H1 (cell line): Measurements from ENCODE around the gene APOC4. TPM values are rescaled to one million over a fixed set of nuclear protein-coding genes. Genes with fewer than 3 reads are reported as not detected.

Source experiments
- CTCF ChIA-PET: fragments of 300-600 bp; sonication (Branson Sonifier 250); formaldehyde crosslinking; loops from one replicate; lab custom pipeline; 2021; ENCODE audit not compliant: partially characterized antibody; lab: Charles Lee
- POLR2A ChIA-PET: fragments of 300-600 bp; sonication (Branson Sonifier 250); formaldehyde crosslinking; loops from one replicate; lab custom pipeline; 2021; ENCODE audit warnings: inconsistent platforms; ENCODE audit not compliant: partially characterized antibody; lab: Charles Lee
- DNase-seq, 2 experiments: peaks; one replicate each; pipeline versions ENCODE4 v3.0.0 to v3.0.0-alpha.2; 2010 to 2022; ENCODE audit warnings: low spot score in 2 of 2, low read depth in 1 of 2, mixed read lengths in 1 of 2
- FAIRE-seq: peaks from 2 replicates; lab custom pipeline; 2011; peaks lifted over from hg19 to GRCh38; lab: Jason Lieb, UNC
- H2AFZ ChIP-seq: 2 replicates; pipeline ENCODE4 v1.8.1; 2012; ENCODE audit warnings: low read length, inconsistent platforms
- H2AK5ac ChIP-seq: 2 replicates; pipeline ENCODE4 v1.6.1; 2013; ENCODE audit warnings: low read depth, low read length
- H2BK120ac ChIP-seq: replicated peaks from 2 replicates; pipeline ENCODE3; 2013; ENCODE audit warnings: low read depth, low read length, inconsistent platforms
- H2BK12ac ChIP-seq: 2 replicates; pipeline ENCODE4 v1.6.1; 2013; ENCODE audit warnings: low read depth, low read length
- H2BK15ac ChIP-seq: 2 replicates; pipeline ENCODE4 v1.6.1; 2013; ENCODE audit warnings: low read length
- H2BK20ac ChIP-seq: 2 replicates; pipeline ENCODE4 v1.6.1; 2013; ENCODE audit warnings: low read length
- H2BK5ac ChIP-seq: 2 replicates; pipeline ENCODE4 v1.6.1; 2013; ENCODE audit warnings: low read depth, low read length
- H3K14ac ChIP-seq: 2 replicates; pipeline ENCODE4 v1.6.1; 2013; ENCODE audit warnings: inconsistent platforms; ENCODE audit not compliant: insufficient read length
- H3K18ac ChIP-seq: 2 replicates; pipeline ENCODE4 v1.6.1; 2013; ENCODE audit warnings: low read length; ENCODE audit errors: extremely low read depth
- H3K23ac ChIP-seq: 2 replicates; pipeline ENCODE4 v1.6.1; 2013; ENCODE audit warnings: inconsistent platforms; ENCODE audit not compliant: insufficient read length
- H3K23me2 ChIP-seq: 2 replicates; pipeline ENCODE4 v1.6.1; 2013; ENCODE audit warnings: low read depth, low read length
- H3K27ac ChIP-seq: 2 replicates; pipeline ENCODE4 v1.6.1; 2011; ENCODE audit warnings: low read depth, low read length, inconsistent platforms
- H3K27me3 ChIP-seq, 4 experiments: replicated peaks in 1 of 4; 1 replicate in 1 of 4; 2 replicates in 3 of 4; pipeline versions ENCODE4 v1.6.1 to v1.8.1; 2011 to 2013; ENCODE audit warnings: low read length in 3 of 4, mild to moderate bottlenecking in 3 of 4, inconsistent platforms in 2 of 4, mixed read lengths in 2 of 4, moderate library complexity in 1 of 4; ENCODE audit not compliant: control insufficient read depth in 3 of 4, insufficient read depth in 3 of 4; ENCODE audit errors: extremely low read depth in 1 of 4
- H3K36me3 ChIP-seq, 4 experiments: 2 replicates each; pipeline versions ENCODE4 v1.6.1 to v1.8.1; 2011 to 2013; ENCODE audit warnings: mild to moderate bottlenecking in 4 of 4, low read length in 3 of 4, moderate library complexity in 2 of 4, control low read depth in 1 of 4, inconsistent platforms in 1 of 4; ENCODE audit not compliant: insufficient read depth in 4 of 4, control insufficient read depth in 2 of 4
- H3K4ac ChIP-seq: replicated peaks from 2 replicates; pipeline ENCODE3; 2013; ENCODE audit warnings: low read length, low read depth, mixed read lengths, inconsistent platforms; ENCODE audit not compliant: insufficient read length
- H3K4me1 ChIP-seq, 4 experiments: replicated peaks in 1 of 4; 1 replicate in 1 of 4; 2 replicates in 3 of 4; pipeline versions ENCODE4 v1.6.1 to v1.8.1; 2011 to 2013; ENCODE audit warnings: low read length in 3 of 4, inconsistent platforms in 2 of 4, mixed read lengths in 1 of 4; ENCODE audit not compliant: insufficient read depth in 4 of 4, control insufficient read depth in 3 of 4
- H3K4me2 ChIP-seq, 2 experiments: 2 replicates each; pipeline versions ENCODE4 v1.6.1 to v1.8.1; 2011 to 2013; ENCODE audit warnings: low read depth in 2 of 2, low read length in 2 of 2, control low read depth in 1 of 2, inconsistent platforms in 1 of 2, mild to moderate bottlenecking in 1 of 2; ENCODE audit not compliant: insufficient read depth in 1 of 2
- H3K4me3 ChIP-seq, 4 experiments: fragments of 200-600, 300-600 bp in 1 of 4; sonication (generic), shearing (Covaris generic), sonication (Bioruptor Twin) in 1 of 4; 2 replicates each; pipeline versions ENCODE4 v1.5.1 to v1.8.1; 2011 to 2016; ENCODE audit warnings: low read length in 4 of 4, low read depth in 3 of 4, control low read depth in 2 of 4, inconsistent platforms in 2 of 4, mild to moderate bottlenecking in 2 of 4, mixed read lengths in 1 of 4, moderate library complexity in 1 of 4; ENCODE audit not compliant: insufficient read depth in 2 of 4; ENCODE audit errors: extremely low read depth in 1 of 4
- H3K56ac ChIP-seq: replicated peaks from 2 replicates; pipeline ENCODE3; 2013; ENCODE audit warnings: low read depth, mild to moderate bottlenecking, mixed read lengths, low read length, inconsistent platforms; ENCODE audit not compliant: insufficient read length
- H3K79me1 ChIP-seq: 2 replicates; pipeline ENCODE4 v1.6.1; 2013; ENCODE audit warnings: low read depth, low read length, control low read depth
- H3K79me2 ChIP-seq, 2 experiments: 2 replicates each; pipeline versions ENCODE4 v1.6.1 to v1.8.1; 2012 to 2013; ENCODE audit warnings: low read length in 2 of 2, mild to moderate bottlenecking in 2 of 2, inconsistent platforms in 1 of 2; ENCODE audit not compliant: insufficient read depth in 2 of 2, control insufficient read depth in 1 of 2
- H3K9ac ChIP-seq, 4 experiments: replicated peaks in 1 of 4; 1 replicate in 1 of 4; 2 replicates in 3 of 4; pipeline versions ENCODE4 v1.6.1 to v1.8.1; 2011 to 2013; ENCODE audit warnings: low read depth in 3 of 4, low read length in 3 of 4, control low read depth in 2 of 4, mild to moderate bottlenecking in 2 of 4, moderate library complexity in 2 of 4, inconsistent platforms in 1 of 4; ENCODE audit errors: extremely low read depth in 1 of 4
- H3K9me3 ChIP-seq, 2 experiments: 2 replicates each; pipeline versions ENCODE4 v1.6.1 to v1.8.1; 2012 to 2013; ENCODE audit warnings: mild to moderate bottlenecking in 2 of 2, moderate library complexity in 2 of 2, control low read depth in 1 of 2, inconsistent platforms in 1 of 2, low read depth in 1 of 2, low read length in 1 of 2, mixed read lengths in 1 of 2; ENCODE audit not compliant: insufficient read depth in 2 of 2
- H4K20me1 ChIP-seq, 2 experiments: replicated peaks in 1 of 2; 2 replicates each; pipeline versions ENCODE3 to v1.8.1; 2011 to 2013; ENCODE audit warnings: inconsistent platforms in 2 of 2, low read length in 2 of 2, mild to moderate bottlenecking in 1 of 2; ENCODE audit not compliant: insufficient read depth in 2 of 2, control insufficient read depth in 1 of 2
- H4K5ac ChIP-seq: 2 replicates; pipeline ENCODE4 v1.6.1; 2013; ENCODE audit warnings: low read length, low read depth, mixed read lengths, inconsistent platforms; ENCODE audit not compliant: insufficient read length
- H4K8ac ChIP-seq: 2 replicates; pipeline ENCODE4 v1.8.0; 2013; ENCODE audit warnings: mild to moderate bottlenecking, moderate library complexity, low read length, inconsistent platforms; ENCODE audit not compliant: insufficient read depth; ENCODE audit errors: extremely low read depth
- H4K91ac ChIP-seq: replicated peaks from 2 replicates; pipeline ENCODE3; 2013; ENCODE audit warnings: low read length, mixed read lengths, inconsistent platforms; ENCODE audit not compliant: insufficient read length
- ASH2L ChIP-seq: fragments of 200-600, 300-600 bp; sonication (generic); IDR thresholded peaks from one replicate; pipeline ENCODE4 v1.7.1; 2017; ENCODE audit warnings: low read length
- E2F6 ChIP-seq: IDR thresholded peaks from 2 replicates; pipeline ENCODE4 v1.6.1; 2012; ENCODE audit warnings: inconsistent platforms
- POLR2A ChIP-seq, 2 experiments: IDR thresholded peaks; 1 replicate in 1 of 2; 2 replicates in 1 of 2; pipeline ENCODE4 v1.6.1; 2011; ENCODE audit warnings: low read depth in 2 of 2, low read length in 2 of 2, mild to moderate bottlenecking in 2 of 2; ENCODE audit errors: control extremely low read depth in 1 of 2
- POLR2AphosphoS5 ChIP-seq: IDR thresholded peaks from 2 replicates; pipeline ENCODE4 v1.6.1; 2011; ENCODE audit warnings: low read depth, low read length
- WGBS, 2 experiments: shearing (Covaris generic) in 1 of 2; methylation state at CpG; one replicate each; pipeline versions ENCODE4 v1.1.6 to v1.1.7; 2013 to 2015; ENCODE audit warnings: low lambda C conversion rate in 2 of 2, mixed read lengths in 2 of 2, inconsistent platforms in 1 of 2, low coverage in 1 of 2, missing lambda C conversion rate in 1 of 2; ENCODE audit not compliant: insufficient replicate concordance in 2 of 2, insufficient coverage in 1 of 2, insufficient read length in 1 of 2; ENCODE audit errors: extremely low coverage in 1 of 2, missing lambda C conversion rate in 1 of 2; 5-methylcytosine and 5-hydroxymethylcytosine counted together
- polyA plus RNA-seq, 7 experiments: library from polyadenylated mRNA; depleted of rRNA in 3 of 7; stranded (reverse) in 5 of 7; unstranded in 2 of 7; fragments of >200 nt in 5 of 7; fragments of 200-250 nt in 2 of 7; gene quantifications; 1 replicate in 5 of 7; 2 replicates in 1 of 7; 4 replicates in 1 of 7; pipeline versions ENCODE4 v1.2.1 to v1.2.3, GENCODE V29; 2011 to 2013; ENCODE audit warnings: missing spikeins in 2 of 7, mixed read lengths in 2 of 7
- total RNA-seq: library from RNA; stranded (reverse); fragmentation: NEBNext Ultra II Directional; extraction: Animal tissue kit (Norgen Biotek cat#: 25700); gene quantifications from 2 replicates; pipeline ENCODE4 v1.2.1, GENCODE V29; 2021

APOC4 gene
- total and polyA plus RNA-seq, 2 of the 8 experiments (the other 6 are each of a cell fraction or from before 2014, with no cell fraction given) = not detected

GRCh38 chr19:44909775-44910174 lies 32.3 kb upstream of the APOC4 start:
- Histone ChIP-seq H3K23me2 (peaks cover 3% of the 10 kb centered on the region; the same call in 1 of the 2 replicates), H3K18ac (no peak overlapping the region), H3K27ac (no peak overlapping the region), H4K5ac (no peak overlapping the region), H2AK5ac (no peak overlapping the region), H3K9me3 (no peaks in the 10 kb centered on the region), H3K36me3 (peaks cover 9 to 27% (median 19%) of the 10 kb centered on the region in 4 experiments; a peak in 7 of 8 replicates), H3K4me2 (no peak overlapping the region), H3K4me3 (no peak overlapping the region), H2BK20ac (no peak overlapping the region), H3K14ac (no peak overlapping the region), H4K8ac (no peak overlapping the region), H2AFZ (no peak overlapping the region), H3K79me1 (no peaks in the 10 kb centered on the region; the same call in 1 of the 2 replicates), H3K9ac (no peak overlapping the region), H2BK15ac (no peak overlapping the region), H4K91ac (no peak overlapping the region), H2BK5ac (no peak overlapping the region), H3K56ac (no peak overlapping the region), H4K20me1 (peaks cover 0 to 13% of the 10 kb centered on the region in 2 experiments), H3K4ac (no peak overlapping the region), H3K23ac (no peak overlapping the region), H3K4me1 (peaks cover 4 to 19% (median 8%) of the 10 kb centered on the region in 4 experiments), H2BK120ac (no peak overlapping the region), H2BK12ac (no peak overlapping the region), H3K79me2 (peaks cover 0 to 11% of the 10 kb centered on the region in 2 experiments; a peak in 1 of 4 replicates), H3K27me3 (no peaks in the 10 kb centered on the region)
- ChIA-PET POLR2A (interaction anchor here (0.6 to 12.3 kb wide), 9 partner anchors 8 to 261 kb away, joined by 3 to 247 read pairs (median 7); partner anchors contain the start of genes CLPTM1 and TOMM40), CTCF (interaction anchor here (0.7 to 15.2 kb wide), 7 partner anchors 8 to 221 kb away, joined by 3 to 201 read pairs (median 4); partner anchors contain the start of gene CLPTM1)
- WGBS, 2 experiments = 82% methylated on average over 4 of the region's 5 CpGs; no CpG with 5 or more reads in 1 of the 2 experiments
- TF ChIP-seq POLR2AphosphoS5 (peak; percentile 26; the same call in 1 of the 2 replicates), POLR2A (IDR thresholded peaks at IDR 0.05; ENCODE audit: control extremely low read depth in 1 of 2, low read depth in 2 of 2, low read length in 2 of 2) (peak in 1 of 2 experiments; percentile 45; a peak in 1 of 3 replicates), E2F6 (no peak), ASH2L (no peak)
- FAIRE-seq (no peak), DNase-seq (no peak)
